HG03521 (cell line): ENCODE measurements around the gene LRP3.
"Not testable (repeated sequence)": the region's sequence is repeated elsewhere in the genome, so short reads cannot be mapped to it uniquely, and the experiment has no call there.

Source experiments
- ATAC-seq: cut with Tn5 transposase; IDR thresholded peaks from one replicate; pipeline ENCODE4 v1.9.1; 2021; ENCODE audit warnings: mild to moderate bottlenecking, moderate library complexity; ENCODE audit not compliant: unreplicated experiment

Gene LRP3

GRCh38 chr19:33201886-33202545 lies 7.9 kb downstream of the LRP3 start:
- ATAC-seq: no peak

DNA sequence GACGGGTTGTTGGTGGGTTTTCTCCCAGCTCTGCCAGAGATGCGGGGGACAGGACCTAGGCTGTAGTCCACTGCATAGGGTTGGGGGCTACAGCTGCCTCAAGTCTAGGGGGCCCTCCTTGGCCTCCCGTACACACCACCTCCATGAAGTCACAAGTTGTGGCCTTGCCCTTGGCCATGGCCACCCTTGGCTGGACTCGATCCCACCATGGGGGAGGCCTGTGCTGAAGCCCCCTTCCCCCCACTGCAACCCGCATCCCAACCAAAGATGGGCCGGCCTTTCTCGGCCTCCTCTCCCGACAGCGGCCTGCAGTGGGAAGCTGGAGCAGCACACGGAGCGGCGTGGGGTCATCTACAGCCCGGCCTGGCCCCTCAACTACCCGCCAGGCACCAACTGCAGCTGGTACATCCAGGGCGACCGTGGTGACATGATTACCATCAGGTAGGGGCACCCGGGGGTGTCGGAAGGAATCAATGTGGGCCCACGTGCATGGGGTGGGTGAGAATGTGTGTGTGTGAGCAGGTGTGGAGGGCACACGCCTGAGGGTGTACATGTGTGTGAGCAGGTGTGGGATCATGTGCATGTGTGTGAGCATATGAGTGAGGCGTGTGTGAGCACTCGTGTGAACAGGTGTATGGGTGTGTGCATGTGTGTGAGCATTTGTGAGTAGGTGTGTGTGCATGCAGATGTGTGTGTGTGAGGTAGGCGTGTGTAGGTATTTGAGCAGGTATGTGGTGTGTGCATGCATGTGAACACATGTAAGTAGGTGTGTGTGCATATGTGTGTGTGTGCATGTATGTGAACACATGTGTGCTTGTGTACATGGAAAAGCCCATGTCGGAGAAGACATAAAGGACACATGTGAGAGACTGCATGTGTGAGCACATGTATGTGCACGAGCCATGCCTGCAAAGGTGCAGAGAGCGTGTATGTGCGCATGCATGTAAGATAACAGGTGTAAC lies 8.7 kb downstream of the LRP3 start:
- ATAC-seq: no peak

DNA sequence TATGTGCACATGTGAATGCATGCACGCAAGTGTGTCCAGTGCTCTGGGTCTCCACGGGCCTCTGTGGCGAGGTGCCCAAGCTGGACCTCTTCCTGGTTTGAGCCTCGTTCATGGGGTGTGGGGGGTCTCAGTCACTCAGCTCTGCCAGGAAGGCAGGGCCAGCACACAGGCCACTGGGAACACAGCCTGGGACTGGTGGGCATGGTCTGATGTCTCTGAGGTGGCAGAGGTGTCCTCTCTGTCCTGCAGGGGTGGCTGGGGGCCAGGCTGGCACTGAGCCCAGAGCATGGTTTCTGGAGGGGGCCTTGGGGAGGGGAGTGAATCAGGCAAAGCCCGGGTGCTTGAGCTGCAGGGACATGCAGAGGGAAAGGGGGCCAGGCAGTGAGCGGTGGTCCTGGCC lies 9.4 kb downstream of the LRP3 start:
- no peak for ATAC-seq

DNA sequence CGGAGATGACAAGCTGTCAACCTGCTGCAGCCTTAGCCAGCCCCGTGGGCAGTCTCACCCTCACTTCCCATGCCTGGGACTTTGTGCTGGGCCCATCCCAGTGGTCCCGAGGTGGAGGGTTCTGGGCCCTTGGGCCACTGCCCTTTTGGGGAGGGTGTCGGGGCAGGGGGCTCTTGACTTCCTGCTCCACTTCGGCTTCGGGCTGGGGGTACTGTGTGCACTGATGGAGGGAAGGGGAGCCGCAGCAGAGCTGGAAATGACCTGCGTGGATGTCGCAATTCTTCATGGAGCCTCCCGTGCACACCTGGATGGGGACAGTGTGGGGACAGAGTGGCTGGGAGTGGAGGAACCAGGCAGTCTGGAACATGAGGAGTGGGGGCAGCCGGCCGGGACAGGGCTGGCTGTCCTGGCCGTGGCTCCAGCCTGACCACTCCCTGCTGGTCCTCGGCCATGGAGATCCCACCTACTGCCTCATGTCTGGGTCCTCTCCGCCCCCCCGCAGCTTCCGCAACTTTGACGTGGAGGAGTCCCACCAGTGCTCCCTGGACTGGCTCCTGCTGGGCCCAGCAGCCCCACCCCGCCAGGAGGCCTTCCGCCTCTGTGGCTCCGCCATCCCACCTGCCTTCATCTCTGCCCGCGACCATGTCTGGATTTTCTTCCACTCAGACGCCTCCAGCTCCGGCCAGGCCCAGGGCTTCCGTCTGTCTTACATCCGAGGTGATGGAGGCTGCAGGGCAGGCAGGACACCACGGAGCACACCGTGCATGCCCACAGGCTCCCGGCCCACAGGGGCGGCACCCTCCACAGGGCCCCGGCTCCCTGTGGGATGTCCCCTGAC lies 10.2 kb downstream of the LRP3 start:
- ATAC-seq: no peak

GRCh38 chr19:33205110-33205509 lies 11.0 kb downstream of the LRP3 start:
- no peak for ATAC-seq

- no peak for ATAC-seq
Observed at GRCh38 chr19:33205531-33206260, 11.6 kb downstream of the LRP3 start.

DNA sequence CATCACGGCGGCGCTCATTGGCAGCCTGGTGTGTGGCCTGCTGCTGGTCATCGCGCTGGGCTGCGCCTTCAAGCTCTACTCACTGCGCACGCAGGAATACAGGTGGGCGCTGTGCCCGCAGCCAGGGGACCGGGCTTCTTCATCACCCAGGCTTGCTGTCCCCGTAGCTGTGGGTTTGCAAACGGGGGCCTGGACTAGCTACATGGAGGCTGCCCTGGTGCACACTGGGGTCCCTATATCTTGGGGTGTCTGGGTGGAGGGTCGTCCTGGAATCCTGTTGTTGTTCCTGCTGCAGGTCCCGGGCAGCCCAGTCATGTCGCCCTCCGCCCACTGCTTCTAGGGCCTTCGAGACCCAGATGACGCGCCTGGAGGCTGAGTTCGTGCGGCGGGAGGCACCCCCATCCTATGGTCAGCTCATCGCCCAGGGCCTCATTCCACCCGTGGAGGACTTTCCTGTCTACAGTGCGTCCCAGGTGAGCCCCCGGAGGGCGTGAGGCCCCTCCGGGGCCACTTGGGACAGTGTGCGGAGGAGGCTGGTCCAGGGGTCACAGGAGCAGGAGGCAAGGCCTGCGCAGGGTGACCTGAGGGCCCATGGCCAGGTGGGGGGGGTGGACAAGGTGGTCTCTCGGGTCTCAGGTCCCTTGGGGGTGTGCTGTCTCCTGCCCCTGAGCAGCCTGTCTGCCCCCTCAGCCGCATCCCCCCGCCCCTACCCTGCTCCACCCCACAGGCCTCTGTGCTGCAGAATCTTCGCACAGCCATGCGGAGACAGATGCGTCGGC lies 12.3 kb downstream of the LRP3 start:
- ATAC-seq: no peak

DNA sequence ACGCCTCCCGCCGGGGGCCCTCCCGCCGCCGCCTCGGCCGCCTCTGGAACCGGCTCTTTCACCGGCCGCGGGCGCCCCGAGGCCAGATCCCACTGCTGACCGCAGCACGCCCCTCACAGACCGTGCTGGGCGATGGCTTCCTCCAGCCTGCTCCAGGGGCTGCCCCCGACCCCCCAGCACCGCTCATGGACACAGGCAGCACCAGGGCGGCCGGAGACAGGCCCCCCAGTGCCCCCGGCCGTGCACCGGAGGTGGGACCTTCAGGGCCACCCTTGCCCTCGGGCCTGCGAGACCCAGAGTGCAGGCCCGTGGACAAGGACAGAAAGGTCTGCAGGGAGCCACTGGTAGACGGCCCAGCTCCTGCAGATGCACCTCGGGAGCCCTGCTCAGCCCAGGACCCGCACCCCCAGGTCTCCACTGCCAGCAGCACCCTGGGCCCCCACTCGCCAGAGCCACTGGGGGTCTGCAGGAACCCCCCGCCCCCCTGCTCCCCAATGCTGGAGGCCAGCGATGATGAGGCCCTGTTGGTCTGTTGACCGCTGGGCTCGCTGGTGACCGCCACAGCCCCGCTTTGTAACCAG lies 13.0 kb downstream of the LRP3 start:
- ATAC-seq: no peak

GRCh38 chr19:33207903-33208302 lies 13.8 kb downstream of the LRP3 start:
- ATAC-seq: no peak

- ATAC-seq: no peak
Observed at GRCh38 chr19:33208371-33208895, 14.3 kb downstream of the LRP3 start.

DNA sequence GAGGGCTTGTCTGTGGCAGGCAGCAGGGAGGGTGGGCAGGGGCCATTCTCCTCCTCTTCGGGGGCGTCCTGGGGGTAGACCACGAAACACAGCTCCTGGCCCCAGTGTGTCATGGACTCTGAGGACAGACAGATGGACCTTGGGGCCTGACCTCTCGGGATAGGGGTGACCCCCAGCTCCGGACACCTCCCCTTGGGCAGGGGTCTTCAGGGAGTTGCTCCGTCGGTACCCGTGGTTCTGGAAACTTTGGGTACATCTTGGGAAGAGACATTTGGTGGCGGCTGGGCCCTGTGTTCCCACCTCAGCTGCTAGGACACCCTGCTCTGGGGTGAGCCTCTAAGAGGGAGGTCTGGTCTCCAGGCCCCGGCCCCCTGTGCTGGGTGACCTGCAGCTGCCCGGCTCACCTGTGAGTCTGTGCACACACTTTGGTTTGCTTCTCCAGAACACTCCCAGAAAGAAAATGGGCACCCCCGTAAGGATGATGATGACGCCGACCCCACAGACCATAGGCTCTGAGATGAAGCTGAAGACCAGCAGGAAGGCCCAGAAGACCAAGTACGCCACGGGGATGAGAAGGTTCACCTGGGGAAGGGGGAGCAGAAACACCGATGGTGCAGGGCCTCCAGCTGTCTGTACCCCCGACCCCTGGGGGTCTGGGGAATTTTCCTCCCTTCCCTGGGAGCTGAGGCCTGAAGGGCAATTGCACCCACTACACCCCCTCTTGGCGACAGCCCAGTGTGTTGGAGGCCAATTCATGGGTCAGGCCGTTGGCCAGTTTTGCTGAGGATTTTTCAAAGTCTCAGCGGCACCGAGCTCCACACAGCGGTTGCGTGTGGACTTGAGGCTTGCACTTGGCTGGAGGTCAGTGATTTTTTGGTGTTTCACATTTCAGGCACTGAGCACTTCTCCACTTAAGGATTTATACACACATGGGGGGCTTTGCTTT lies 15.0 kb downstream of the LRP3 start:
- no peak for ATAC-seq

- ATAC-seq: not testable (repeated sequence)
Observed at GRCh38 chr19:33209850-33210230, 15.7 kb downstream of the LRP3 start.

DNA sequence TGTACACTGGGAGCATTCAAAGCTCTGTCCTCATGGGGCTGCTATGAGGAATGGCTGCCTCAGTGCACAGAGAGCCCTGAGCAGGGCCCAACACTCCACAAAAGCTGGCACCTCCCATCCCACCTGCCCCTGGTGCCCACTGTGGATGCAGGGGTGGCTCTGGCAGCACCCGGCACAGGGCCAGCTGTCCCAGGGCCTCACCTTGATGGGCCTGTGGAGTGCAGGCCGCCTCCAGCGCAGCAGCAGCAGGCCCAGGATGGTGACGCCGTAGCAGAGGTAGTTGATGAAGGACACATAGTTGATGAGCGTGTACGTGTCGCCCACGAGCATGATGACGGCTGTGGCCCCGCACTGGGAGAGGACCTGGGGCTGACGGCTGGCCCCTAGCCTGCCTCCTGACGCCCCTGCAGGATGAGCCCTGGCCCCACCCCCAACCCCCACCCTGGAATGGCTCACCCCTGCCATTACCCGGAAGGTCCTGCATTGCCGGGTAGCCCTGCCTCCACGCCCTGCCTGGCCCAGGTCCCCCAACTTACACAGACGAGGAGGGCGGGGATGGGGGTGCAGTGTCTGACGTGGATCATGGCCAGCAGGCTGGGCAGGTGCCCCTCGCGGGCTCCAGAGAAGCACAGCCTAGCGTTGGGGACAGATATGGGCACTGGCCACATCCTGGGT lies 16.3 kb downstream of the LRP3 start:
- ATAC-seq: no peak

- ATAC-seq: no peak
Observed at GRCh38 chr19:33211794-33212435, 17.8 kb downstream of the LRP3 start.

DNA sequence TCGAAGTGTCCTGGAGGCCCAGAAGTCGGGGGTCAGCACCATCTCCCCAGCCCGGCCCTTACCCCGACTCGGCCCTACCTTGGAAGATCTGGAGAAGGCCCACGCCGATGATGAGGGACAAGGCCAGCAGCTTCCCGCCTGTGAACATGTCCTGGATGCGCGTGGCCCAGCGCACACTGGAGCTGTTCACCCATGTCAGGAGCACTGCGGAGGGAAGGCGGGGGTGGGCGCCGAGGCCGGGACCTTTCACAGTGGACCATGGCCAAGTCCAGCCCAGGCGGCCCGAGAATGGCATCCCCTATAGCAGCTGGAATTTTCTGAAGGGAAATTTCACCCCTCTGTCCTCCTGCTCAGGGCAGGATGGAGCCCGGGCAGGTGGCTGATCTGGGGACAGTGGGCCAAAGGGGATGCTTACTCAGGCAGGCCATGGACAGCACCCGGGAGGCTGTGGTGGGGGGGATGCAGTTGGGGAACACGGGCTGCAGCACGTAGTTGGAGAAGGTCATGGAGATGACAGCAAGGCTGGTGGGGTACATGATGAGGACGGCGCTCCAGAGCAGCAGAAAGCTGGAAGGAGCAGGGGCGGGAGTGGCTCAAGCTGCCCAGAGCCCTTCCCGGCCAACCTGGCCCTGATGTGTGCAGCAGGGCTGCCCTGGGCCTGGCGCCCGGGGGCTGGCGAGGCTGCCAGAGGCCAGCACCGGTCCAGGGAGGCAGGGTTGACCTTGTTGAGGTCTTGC lies 18.5 kb downstream of the LRP3 start:
- no peak for ATAC-seq

DNA sequence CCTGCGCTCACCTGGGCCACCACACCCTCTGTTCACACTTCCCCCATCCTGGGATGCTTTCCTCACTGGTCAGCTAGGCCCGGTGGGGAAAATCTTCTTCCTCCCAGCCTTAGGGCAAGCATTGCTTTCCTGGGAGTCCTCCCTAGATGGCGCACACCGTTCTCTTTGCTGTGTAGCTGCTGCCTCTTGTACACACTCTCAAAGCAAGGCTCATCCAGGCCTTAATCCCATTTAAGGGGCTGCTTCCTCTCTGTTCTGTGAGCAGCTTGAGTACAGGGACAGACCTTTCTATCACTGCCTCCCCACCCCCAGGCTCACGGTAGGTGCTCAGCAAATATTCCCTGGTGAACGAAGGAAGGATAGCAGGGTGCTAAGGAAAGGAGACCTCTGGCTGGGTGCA lies 20.5 kb downstream of the LRP3 start:
- no peak for ATAC-seq
